HL-60 (cell line): Measurements from ENCODE around the gene OR10AG1.
A peak's percentile ranks its signal among the peaks of the same experiment; 100 is the strongest.

Experiments
- DNase-seq, 2 experiments: peaks; one replicate each; pipeline ENCODE4 v3.0.0-alpha.2; 2010 to 2020; ENCODE audit warnings: low read depth in 1 of 2, low spot score in 1 of 2
- H3K27ac ChIP-seq: fragments of 250-450 bp; sonication (Bioruptor Pico); replicated peaks from 2 replicates; pipeline ENCODE4 v1.5.1; 2020; ENCODE audit warnings: mild to moderate bottlenecking, moderate library complexity
- H3K27me3 ChIP-seq: fragments of 250-450 bp; sonication (Bioruptor Pico); 2 replicates; pipeline ENCODE4 v1.5.1; 2021; ENCODE audit warnings: mild to moderate bottlenecking, moderate library complexity; ENCODE audit not compliant: insufficient read depth, poor library complexity, severe bottlenecking
- H3K4me3 ChIP-seq: replicated peaks from 2 replicates; pipeline ENCODE4 v1.5.1; 2011; ENCODE audit warnings: mild to moderate bottlenecking, control low read depth, low read length; ENCODE audit not compliant: insufficient read depth
- GABPA ChIP-seq: IDR thresholded peaks from 2 replicates; pipeline ENCODE4 v1.6.1; 2012; ENCODE audit warnings: low read depth
- POLR2AphosphoS5 ChIP-seq: IDR thresholded peaks from 2 replicates; pipeline ENCODE4 v1.6.1; 2012; ENCODE audit warnings: low read depth
- SPI1 ChIP-seq: IDR thresholded peaks from 2 replicates; pipeline ENCODE4 v1.6.1; 2012; ENCODE audit warnings: low read depth, mild to moderate bottlenecking, borderline replicate concordance
- TF ChIP-seq, protein P1 (sequence below): IDR thresholded peaks from one replicate; pipeline ENCODE4 v1.5.1; 2011; ENCODE audit warnings: low read length, control low read depth, inconsistent platforms; ENCODE audit not compliant: insufficient read depth
- TF ChIP-seq, protein P2 (sequence below): IDR thresholded peaks from 2 replicates; pipeline ENCODE4 v1.6.1; 2012; ENCODE audit warnings: low read depth; ENCODE audit not compliant: insufficient replicate concordance

OR10AG1 gene

DNA sequence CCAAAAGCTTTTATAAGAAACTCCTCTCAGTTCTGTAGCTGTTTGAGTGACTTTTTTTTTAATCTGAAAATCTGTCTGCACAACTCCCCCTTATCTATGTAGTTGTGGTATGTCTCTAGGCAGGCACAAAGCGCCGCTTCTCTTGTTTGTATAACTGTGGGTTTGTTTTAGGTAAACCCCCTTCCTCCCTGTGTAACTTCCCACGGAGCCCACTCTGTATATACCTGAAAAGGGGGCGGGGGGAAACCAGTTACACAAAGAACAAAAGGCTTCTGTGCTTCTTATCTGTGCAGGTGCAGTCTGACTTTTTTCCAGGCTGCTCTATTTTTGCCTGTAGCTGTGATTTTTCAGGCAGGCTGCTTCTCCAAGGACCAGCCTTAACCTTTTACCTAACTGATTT, 13.2 kb downstream of the OR10AG1 start:
- Histone ChIP-seq H3K4me3 (no peak overlapping the region), H3K27me3 (no peaks in the 10 kb centered on the region), H3K27ac (no peak overlapping the region)
- no peak for DNase-seq
- TF ChIP-seq, protein P1, sequence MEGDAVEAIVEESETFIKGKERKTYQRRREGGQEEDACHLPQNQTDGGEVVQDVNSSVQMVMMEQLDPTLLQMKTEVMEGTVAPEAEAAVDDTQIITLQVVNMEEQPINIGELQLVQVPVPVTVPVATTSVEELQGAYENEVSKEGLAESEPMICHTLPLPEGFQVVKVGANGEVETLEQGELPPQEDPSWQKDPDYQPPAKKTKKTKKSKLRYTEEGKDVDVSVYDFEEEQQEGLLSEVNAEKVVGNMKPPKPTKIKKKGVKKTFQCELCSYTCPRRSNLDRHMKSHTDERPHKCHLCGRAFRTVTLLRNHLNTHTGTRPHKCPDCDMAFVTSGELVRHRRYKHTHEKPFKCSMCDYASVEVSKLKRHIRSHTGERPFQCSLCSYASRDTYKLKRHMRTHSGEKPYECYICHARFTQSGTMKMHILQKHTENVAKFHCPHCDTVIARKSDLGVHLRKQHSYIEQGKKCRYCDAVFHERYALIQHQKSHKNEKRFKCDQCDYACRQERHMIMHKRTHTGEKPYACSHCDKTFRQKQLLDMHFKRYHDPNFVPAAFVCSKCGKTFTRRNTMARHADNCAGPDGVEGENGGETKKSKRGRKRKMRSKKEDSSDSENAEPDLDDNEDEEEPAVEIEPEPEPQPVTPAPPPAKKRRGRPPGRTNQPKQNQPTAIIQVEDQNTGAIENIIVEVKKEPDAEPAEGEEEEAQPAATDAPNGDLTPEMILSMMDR = no peak
- TF ChIP-seq POLR2AphosphoS5 = no peak
- TF ChIP-seq, protein P2, sequence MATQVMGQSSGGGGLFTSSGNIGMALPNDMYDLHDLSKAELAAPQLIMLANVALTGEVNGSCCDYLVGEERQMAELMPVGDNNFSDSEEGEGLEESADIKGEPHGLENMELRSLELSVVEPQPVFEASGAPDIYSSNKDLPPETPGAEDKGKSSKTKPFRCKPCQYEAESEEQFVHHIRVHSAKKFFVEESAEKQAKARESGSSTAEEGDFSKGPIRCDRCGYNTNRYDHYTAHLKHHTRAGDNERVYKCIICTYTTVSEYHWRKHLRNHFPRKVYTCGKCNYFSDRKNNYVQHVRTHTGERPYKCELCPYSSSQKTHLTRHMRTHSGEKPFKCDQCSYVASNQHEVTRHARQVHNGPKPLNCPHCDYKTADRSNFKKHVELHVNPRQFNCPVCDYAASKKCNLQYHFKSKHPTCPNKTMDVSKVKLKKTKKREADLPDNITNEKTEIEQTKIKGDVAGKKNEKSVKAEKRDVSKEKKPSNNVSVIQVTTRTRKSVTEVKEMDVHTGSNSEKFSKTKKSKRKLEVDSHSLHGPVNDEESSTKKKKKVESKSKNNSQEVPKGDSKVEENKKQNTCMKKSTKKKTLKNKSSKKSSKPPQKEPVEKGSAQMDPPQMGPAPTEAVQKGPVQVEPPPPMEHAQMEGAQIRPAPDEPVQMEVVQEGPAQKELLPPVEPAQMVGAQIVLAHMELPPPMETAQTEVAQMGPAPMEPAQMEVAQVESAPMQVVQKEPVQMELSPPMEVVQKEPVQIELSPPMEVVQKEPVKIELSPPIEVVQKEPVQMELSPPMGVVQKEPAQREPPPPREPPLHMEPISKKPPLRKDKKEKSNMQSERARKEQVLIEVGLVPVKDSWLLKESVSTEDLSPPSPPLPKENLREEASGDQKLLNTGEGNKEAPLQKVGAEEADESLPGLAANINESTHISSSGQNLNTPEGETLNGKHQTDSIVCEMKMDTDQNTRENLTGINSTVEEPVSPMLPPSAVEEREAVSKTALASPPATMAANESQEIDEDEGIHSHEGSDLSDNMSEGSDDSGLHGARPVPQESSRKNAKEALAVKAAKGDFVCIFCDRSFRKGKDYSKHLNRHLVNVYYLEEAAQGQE = no peak
- no peak for TF ChIP-seq SPI1

DNA sequence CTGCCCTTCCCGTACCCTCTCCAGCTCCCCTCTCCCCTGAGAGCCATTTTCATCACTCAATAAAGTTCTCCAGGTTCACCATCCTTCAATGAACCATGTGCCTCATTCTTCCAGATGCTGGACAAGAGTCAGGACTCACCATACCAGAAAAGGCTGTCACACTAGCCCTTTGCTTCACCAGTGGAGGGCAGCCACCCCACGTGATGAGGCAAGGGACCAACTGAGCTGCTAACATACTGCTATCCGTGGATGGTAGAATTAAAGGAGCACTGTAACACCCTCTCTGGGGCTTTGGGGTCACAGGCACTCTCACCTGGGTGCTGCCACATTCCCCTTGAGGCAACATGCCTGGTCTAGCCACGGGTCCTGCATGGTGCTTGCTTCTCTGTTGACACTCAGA, 20.4 kb downstream of the OR10AG1 start:
- no peak for TF ChIP-seq GABPA
- TF ChIP-seq SPI1 = no peak
- TF ChIP-seq, protein P2 = no peak
- TF ChIP-seq, protein P1 = no peak
- TF ChIP-seq POLR2AphosphoS5 = no peak
- Histone ChIP-seq H3K27ac (no peak overlapping the region), H3K27me3 (no peaks in the 10 kb centered on the region), H3K4me3 (no peak overlapping the region)
- no peak for DNase-seq

DNA sequence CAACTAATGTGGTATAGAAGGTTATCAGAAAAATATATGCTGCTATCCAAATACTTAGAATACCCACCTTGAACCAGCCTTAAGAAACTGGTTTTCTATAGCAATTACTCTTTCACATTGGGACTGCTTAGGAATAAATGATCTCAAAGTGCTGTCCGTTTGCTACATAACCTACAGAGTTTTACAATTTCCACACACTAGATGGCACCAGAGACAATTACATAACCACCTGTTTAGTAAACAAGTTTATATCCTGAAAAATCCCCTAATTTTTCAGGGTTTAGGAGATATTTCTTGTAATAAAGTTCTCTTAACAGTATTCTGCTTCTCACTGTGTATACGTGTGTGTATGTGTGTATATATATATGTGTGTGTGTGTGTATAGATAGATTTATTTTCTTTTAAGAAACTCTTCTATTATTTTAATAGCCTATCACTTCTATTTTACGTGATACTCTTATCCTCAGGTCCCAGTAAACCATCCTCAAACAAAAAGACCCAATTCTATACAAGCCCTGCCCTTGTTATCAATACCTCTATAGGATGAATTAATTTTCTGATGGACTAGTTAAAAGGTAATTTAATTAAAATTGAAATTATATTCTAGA, 26.9 kb downstream of the OR10AG1 start:
- no peak overlapping the region for H3K27ac ChIP-seq
- TF ChIP-seq, protein P1 = peak; percentile 10
- no peak for TF ChIP-seq SPI1
- no peaks in the 10 kb centered on the region for H3K27me3 ChIP-seq
- peak; percentile 1 to 3 for DNase-seq
- no peak overlapping the region for H3K4me3 ChIP-seq

- no peak for TF ChIP-seq SPI1
- TF ChIP-seq, protein P1 = no peak
- TF ChIP-seq POLR2AphosphoS5 = no peak
- H3K4me3 ChIP-seq = no peak within 1 kb of the TSS
- no peak for DNase-seq
- H3K27me3 ChIP-seq = no peaks in the 10 kb centered on the region
- no peak within 1 kb of the TSS for H3K27ac ChIP-seq
These were observed 33.4 kb downstream of the OR10AG1 start, which contains the start of gene OR5I1 for GRCh38 chr11:55936300-55936699. TSS of gene OR5I1 (minus strand) at chr11:55936400. CDS start at chr11:55936400, 0 bp downstream.
